HG02870 (cell line): ENCODE measurements around the gene RAPGEF6.
"Not testable (repeated sequence)": the region's sequence is repeated elsewhere in the genome, so short reads cannot be mapped to it uniquely, and the experiment has no call there.

Experiments
- ATAC-seq: cut with Tn5 transposase; IDR thresholded peaks from one replicate; pipeline ENCODE4 v1.9.1; 2021; ENCODE audit warnings: mild to moderate bottlenecking, moderate library complexity; ENCODE audit not compliant: unreplicated experiment

Gene RAPGEF6

DNA sequence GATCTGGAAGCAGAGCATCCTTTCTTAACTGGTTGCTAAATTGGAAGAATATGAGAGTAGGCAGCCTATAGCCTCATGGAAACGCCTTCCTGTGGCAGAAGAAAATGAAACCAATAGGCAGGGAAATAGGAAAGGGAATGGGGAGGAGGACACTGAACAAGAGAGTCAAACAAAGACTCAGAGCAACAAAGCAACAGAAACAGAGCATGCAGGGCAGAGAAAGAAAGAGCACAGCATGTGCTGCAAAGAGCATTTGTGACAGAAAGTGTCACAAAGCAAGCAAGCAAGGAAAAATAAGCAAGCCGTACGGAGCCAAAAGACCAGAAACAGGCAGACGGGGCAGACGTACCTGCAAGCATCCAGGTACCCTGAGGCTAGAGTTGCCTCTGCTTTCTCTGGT lies 123.1 kb downstream of the RAPGEF6 start:
- no peak for ATAC-seq

- no peak for ATAC-seq
Observed at GRCh38 chr5:131509801-131510200, 125.2 kb downstream of the RAPGEF6 start.

DNA sequence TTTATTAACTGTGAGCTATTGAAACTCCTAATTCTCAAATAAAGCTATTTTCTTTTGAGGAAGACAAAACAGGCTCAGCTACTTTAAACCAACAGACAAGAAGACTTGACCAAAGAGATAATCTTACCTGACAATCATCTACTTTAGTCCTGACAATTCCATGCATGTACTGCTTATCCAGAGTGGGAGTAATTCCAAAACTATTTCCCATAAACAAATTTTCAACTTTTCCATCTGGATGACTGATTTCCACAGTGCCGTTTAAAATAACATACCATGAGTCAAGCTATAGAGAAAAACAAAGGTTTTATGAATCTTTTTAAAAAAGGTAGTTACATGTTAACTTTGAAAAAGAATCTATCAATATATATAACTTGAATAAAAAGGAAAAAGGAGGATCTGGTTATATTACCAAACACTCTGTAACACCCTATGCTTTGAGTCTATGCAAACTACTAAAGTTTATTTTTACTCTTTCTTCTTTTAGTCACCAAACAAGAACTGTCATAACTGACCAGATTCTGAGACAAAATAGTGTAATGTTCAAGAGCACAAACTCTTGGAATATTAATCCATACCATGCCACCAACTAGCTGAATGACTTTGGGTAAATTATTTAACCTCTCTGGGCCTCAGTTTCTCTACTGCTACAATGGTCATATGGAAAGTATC lies 129.7 kb downstream of the RAPGEF6 start:
- ATAC-seq, result peak; percentile 60

DNA sequence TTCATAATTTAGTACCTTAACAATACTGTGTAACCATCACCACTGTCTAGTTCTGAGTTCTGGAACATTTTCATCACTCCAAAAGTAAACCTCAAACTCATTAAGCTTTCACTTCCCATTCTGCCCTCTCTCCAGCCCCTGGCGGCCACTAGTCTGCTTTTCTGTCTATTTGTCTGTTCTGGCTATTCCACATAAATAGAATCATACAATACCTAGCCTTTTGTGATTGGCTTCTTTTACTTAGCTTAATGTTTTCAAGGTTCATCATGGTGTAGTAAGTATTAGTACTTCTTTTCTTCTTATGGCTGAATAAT lies 138.7 kb downstream of the RAPGEF6 start:
- ATAC-seq, result peak; percentile 94

GRCh38 chr5:131495536-131496399 lies 139.3 kb downstream of the RAPGEF6 start:
- ATAC-seq, result peak; percentile 32

DNA sequence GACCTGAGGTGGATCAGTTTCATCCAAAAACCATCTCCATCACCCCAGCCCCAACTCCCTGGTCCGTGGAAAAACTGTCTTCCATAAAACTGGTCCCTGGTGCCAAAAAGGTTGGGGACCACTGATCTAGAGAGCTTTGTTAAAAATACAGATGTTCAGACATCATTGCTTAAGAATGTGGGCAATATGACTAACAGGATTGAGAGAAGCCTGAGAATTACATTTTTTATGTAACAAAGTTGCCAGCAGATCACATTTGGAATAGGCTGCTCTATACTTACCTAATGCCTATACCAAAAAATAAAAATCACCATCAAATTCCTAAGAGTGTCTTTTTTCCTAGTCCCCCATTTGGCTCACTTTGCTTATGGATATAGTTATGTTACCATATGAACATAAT lies 143.3 kb downstream of the RAPGEF6 start:
- no peak for ATAC-seq

DNA sequence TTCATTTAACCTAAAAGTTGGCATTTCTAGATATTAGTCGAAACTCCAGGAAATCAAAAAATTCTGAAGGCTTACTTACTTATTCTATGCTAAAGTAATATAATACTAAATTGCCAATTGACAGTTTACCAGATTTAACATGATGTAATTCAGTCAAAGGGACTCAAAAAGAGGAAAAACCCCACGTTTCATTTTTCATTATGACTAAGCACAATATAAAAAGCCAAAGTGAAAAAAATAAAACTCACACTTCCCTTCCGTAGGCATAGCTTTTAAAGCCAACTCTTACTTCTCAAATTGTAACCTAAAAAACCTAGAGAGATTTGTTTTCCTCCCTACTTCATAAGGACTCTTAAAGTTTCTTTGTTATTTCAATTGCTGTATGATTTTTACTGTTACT lies 146.6 kb downstream of the RAPGEF6 start:
- peak; percentile 90 for ATAC-seq

DNA sequence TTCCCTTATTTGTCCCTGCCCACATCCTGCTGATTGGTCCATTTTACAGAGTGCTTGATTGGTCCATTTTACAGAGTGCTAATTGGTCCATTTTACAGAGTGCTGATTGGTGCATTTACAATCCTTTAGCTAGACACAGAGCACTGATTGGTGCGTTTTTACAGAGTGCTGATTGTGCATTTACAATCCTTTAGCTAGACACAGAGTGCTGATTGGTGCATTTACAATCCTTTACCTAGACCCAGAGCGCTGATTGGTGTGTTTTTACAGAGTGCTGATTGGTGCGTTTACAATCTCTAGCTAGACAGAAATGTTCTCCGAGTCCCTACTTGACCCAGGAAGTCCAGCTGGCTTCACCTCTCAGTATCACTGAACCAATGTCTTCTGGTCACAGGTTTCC lies 147.7 kb downstream of the RAPGEF6 start:
- ATAC-seq, result not testable (repeated sequence)

DNA sequence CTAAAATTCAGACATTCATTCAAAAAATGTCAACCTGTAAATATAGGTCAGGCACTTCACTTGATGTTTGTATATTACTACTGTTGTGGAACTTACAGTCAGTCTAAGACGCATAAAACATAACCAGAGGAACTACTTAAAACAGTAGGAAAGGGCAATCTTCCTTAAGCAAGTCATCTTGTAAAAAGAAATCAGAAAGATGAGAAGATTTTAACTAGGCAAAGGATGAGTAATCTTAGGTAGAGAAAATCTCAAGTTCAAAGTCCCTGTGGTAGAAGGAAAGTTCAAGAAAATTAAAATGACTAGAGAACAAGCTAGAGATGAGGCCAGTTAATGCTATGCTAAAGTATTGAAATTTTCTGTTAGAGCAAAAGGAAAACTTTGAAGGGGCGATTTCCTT lies 152.4 kb downstream of the RAPGEF6 start:
- ATAC-seq, result no peak

- ATAC-seq, result no peak
Observed at GRCh38 chr5:131481569-131481968, 153.5 kb downstream of the RAPGEF6 start.

GRCh38 chr5:131475541-131475941 lies 159.5 kb downstream of the RAPGEF6 start:
- ATAC-seq, result no peak

DNA sequence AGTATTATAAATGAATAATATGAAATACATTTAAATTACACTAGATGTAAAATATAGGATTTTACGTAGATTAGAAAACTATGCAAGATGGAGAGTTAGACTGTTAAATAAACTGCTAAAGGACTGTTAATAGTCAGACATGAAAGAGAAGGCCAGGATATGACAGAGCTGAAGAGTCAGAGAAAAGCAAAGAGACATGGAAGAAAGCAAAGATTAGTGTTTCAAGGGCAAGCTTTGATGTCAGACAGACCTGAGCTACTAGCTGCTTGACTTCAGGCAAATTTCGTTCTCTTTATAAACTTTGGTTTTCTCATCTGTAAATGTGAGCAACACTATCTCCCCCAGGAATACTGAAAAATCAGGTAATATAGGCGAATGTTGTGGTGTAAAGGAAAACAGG lies 161.3 kb downstream of the RAPGEF6 start:
- no peak for ATAC-seq

DNA sequence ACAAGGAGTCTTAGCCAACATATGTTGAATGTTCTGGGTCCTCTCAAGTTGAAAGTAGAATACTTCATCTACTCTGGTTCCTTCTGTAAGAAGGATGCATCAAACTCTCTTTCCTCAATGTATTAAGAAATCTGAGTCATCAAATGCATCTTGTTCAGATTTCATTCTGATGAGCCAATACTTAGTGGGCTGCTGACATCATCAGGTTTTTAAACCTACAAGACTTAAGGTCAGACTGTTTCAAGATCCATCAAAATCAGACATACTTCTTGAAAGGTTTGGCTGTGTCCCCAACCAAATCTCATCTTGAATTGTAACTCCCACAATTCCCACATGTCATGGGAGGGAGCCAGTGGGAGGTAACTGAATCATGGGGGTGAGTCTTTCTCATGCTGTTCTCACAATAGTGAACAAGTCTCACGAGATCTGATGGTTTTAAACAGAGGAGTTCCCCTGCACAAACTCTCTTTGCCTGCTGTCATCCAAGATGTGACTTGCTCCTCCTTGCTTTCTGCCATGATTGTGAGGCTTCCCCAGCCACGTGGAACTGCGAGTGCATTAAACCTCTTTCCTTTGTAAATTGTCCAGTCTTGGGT lies 168.8 kb downstream of the RAPGEF6 start:
- ATAC-seq, result no peak

- no peak for ATAC-seq
Observed at GRCh38 chr5:131463656-131464055, 171.4 kb downstream of the RAPGEF6 start.

DNA sequence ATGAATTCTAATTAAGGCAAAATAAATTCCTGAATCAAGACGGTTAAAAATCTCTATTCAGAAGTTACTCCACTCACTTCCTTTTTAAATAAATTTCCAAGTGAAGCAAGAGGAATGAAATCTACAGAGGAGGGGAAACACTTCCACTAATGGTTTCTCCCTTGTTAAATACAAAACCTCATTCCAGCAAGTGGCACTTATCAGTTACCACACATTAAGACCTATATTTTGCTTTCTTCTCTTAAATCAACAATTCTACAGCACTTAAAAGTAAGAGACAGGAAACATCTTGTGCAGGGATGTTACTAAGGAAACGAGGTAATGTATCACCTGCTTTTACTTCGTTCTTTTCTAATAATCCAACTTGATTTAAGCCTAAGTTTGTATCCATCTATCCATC lies 172.6 kb downstream of the RAPGEF6 start:
- no peak for ATAC-seq

- ATAC-seq, result no peak
Observed at GRCh38 chr5:131461742-131462141, 173.3 kb downstream of the RAPGEF6 start.

DNA sequence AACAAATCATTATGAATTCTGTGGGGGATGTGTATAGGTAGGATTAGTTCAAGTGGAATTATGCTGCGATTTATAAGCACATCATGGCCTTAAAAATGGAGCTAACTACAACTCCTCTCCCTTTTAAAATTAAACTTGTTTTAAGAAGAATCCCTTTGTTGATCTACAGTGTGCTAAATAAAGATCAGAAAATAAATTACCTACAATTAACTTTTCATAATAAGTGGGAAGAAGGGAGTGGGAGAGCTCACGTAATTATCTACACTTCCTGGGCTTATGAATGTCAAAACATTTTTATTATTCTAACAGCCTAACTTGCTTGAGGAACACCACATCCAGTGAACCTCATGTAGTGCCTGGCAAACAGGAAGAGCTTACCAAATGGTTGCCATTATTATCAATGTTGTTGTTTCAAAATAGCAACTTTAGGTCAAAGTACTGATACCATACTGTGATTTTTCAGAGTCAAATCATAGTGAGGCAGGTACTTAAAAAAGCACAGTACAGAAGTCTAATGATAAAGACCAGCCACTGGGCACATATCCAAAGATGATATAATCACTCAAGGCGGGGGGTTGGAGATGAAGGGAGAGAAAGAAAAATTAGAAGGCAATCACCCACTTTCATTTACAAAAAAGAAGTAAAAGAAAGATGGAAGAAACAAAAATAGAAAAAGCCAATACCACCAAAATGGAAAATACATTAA lies 174.0 kb downstream of the RAPGEF6 start:
- ATAC-seq, result no peak

GRCh38 chr5:131460133-131460532 lies 174.9 kb downstream of the RAPGEF6 start:
- no peak for ATAC-seq

- ATAC-seq, result no peak
Observed at GRCh38 chr5:131459216-131459615, 175.8 kb downstream of the RAPGEF6 start.

GRCh38 chr5:131457193-131457592 lies 177.8 kb downstream of the RAPGEF6 start:
- no peak for ATAC-seq

DNA sequence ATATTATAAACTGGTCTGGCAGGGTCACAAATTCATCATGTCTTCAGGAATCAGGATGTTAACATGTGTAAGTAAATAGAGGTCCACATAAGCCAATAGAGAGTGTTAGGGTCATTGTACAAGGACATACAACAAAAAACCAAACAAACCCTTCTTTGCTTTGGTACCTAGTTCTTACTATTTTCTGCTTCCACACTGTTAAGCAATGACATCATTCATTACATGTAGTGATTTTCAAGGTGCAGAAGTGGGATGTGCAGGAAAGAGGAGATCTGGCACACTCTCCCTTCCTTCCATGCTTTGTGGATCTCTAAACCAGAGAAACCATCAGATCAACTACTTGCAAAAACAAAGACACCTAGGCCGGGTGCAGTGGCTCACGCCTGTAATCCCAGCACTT lies 184.1 kb downstream of the RAPGEF6 start:
- no peak for ATAC-seq

- ATAC-seq, result no peak
Observed at GRCh38 chr5:131441184-131441583, 193.8 kb downstream of the RAPGEF6 start.
